ENCODE results near the gene CLMN.

Gene CLMN

GRCh38 chr14:95319312-95320077 is at the start of gene CLMN:
Gene CLMN (minus strand): TSS chr14:95319908. CDS start chr14:95319792, 116 bp downstream.
- Mint-ChIP-seq H3K27ac (no peak within 1 kb of the TSS), H3K4me1 (ENCODE audit: low read depth) (peaks cover 15% of the 10 kb centered on the region), H3K27me3 (peaks cover 68% of the 10 kb centered on the region), H3K36me3 (ENCODE audit: low read depth) (no peaks in the 10 kb centered on the region), H3K4me3 (peak within 1 kb of the TSS; percentile 68), H3K9me3 (no peaks in the 10 kb centered on the region)
- DNase-seq = peak; percentile 60

- Mint-ChIP-seq H3K36me3 (ENCODE audit: low read depth) (no peaks in the 10 kb centered on the region), H3K4me3 (no peak overlapping the region), H3K27ac (no peak overlapping the region), H3K9me3 (no peaks in the 10 kb centered on the region), H3K4me1 (ENCODE audit: low read depth) (peaks cover 3% of the 10 kb centered on the region), H3K27me3 (peaks cover 76% of the 10 kb centered on the region)
- DNase-seq = no peak
Measured at GRCh38 chr14:95365401-95365800, 45.7 kb upstream of the CLMN start.

- H3K27ac Mint-ChIP-seq = no peak overlapping the region
- H3K4me3 Mint-ChIP-seq = no peak overlapping the region
- peaks cover 78% of the 10 kb centered on the region for H3K27me3 Mint-ChIP-seq
- no peak for DNase-seq
- H3K36me3 Mint-ChIP-seq (ENCODE audit: low read depth) = no peaks in the 10 kb centered on the region
- H3K9me3 Mint-ChIP-seq = no peaks in the 10 kb centered on the region
- H3K4me1 Mint-ChIP-seq (ENCODE audit: low read depth) = peaks cover 3% of the 10 kb centered on the region
Measured at GRCh38 chr14:95364481-95365209, 44.9 kb upstream of the CLMN start.

- H3K27me3 Mint-ChIP-seq = peaks cover 75% of the 10 kb centered on the region
- no peaks in the 10 kb centered on the region for H3K36me3 Mint-ChIP-seq (ENCODE audit: low read depth)
- no peak overlapping the region for H3K4me3 Mint-ChIP-seq
- peaks cover 3% of the 10 kb centered on the region for H3K4me1 Mint-ChIP-seq (ENCODE audit: low read depth)
- H3K27ac Mint-ChIP-seq = no peak overlapping the region
- no peaks in the 10 kb centered on the region for H3K9me3 Mint-ChIP-seq
- DNase-seq = no peak
Measured at GRCh38 chr14:95363468-95363954, 43.8 kb upstream of the CLMN start.

DNA sequence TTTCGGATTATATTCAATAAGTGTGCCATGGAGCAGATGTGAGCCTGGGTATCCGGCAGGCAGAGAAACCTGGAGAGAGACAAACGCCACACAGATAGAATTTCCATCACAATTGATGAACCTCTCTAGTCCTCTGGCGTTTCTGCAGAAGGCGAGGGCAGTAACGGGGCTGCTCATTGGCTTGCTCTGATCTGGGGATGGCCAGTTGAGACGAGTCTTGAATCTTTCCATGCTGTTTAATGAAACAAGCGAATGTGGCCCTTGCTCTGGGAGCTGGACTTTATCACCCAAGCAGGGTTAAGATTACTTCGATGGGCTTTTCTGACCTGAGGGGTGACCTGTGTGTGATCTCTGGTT is 42.4 kb upstream of the CLMN start:
- no peak overlapping the region for H3K27ac Mint-ChIP-seq
- H3K36me3 Mint-ChIP-seq (ENCODE audit: low read depth) = no peaks in the 10 kb centered on the region
- H3K27me3 Mint-ChIP-seq = peaks cover 70% of the 10 kb centered on the region
- peaks cover 3% of the 10 kb centered on the region for H3K4me1 Mint-ChIP-seq (ENCODE audit: low read depth)
- no peaks in the 10 kb centered on the region for H3K9me3 Mint-ChIP-seq
- DNase-seq = no peak
- H3K4me3 Mint-ChIP-seq = no peak overlapping the region

DNA sequence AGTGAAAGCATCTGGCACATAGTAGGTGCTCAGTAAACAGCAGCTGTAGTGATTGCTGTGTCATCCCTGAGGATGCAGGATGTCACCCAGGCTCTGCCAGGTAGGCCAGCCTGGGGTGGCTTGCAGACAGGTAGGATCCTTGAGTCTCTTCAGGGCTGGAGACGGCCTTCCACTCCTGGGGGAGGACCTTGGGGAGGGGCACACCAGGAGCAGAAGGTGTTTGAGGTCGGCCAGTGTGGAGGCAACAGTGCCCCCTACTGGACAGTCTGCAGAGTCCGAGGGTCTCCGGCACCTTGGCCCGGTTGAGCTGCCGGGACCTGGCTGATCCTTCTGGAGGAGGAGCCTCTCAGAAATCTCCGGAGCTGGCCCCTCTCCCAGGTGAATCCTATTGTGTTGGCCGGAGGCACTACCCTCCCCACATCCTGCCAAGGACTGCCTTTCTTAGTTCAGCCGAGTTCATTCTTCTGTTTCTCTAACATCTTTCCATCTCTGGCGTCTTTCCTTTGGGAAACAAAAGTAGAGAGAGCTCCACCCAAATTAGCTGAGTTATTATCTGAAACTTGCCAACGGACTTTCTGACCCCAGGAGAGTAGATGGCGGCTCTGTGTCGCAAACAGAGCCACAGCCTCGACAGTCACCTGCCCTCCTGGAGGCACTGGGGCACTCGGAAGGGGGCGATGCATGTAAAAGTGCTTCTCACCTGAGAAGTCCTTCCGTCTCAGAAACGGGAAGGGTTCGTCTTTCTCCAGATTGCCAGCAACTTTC is 41.8 kb upstream of the CLMN start:
- Mint-ChIP-seq H3K4me1 (ENCODE audit: low read depth) (peaks cover 3% of the 10 kb centered on the region), H3K27ac (no peak overlapping the region), H3K27me3 (peaks cover 70% of the 10 kb centered on the region), H3K9me3 (no peaks in the 10 kb centered on the region), H3K36me3 (ENCODE audit: low read depth) (no peaks in the 10 kb centered on the region), H3K4me3 (no peak overlapping the region)
- peak; percentile 56 for DNase-seq

GRCh38 chr14:95360828-95361227 is 41.1 kb upstream of the CLMN start:
- H3K4me1 Mint-ChIP-seq (ENCODE audit: low read depth) = peaks cover 3% of the 10 kb centered on the region
- no peaks in the 10 kb centered on the region for H3K9me3 Mint-ChIP-seq
- no peak overlapping the region for H3K27ac Mint-ChIP-seq
- no peak overlapping the region for H3K4me3 Mint-ChIP-seq
- no peaks in the 10 kb centered on the region for H3K36me3 Mint-ChIP-seq (ENCODE audit: low read depth)
- no peak for DNase-seq
- H3K27me3 Mint-ChIP-seq = peaks cover 65% of the 10 kb centered on the region

DNA sequence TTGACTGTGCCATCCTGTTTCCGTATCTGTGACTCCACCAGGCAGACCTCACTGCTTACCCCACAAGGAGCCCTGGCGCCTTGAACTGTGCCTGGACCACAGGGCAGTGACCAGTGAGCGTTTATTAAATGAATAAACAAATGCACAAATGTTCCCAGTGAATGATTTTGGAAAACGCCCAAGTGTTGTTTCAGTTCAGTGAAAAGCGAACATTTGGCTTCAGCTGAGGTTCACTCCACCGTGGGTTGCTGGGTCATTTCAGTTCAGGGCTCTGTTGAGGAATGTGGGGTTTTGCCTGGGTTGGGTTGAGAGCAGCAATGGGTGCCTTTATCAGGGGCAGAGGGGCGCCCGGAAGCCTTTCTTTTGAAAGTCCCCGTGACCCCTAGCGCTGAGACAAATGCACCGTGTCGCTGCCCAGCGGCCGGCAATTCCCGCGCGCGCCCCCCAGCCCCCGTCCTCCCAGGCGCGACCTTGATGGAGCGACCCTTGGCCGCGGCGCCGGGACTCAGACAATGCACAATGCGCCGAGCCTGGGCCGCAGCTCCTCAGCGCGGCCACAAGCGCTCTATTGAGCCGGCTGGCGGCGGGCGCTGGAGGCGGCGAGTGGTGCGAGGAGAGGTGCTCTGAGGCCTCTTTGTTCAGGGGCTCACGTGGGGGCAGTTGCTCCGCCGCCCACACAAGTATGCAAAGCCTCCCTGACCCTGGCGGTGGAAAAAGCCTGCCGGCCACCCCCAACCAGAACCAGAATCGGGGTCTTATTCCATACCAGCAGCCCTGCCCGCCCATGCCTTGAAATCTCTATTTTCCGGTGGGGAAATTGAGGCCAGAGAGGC is 40.5 kb upstream of the CLMN start:
- H3K4me1 Mint-ChIP-seq (ENCODE audit: low read depth) = peaks cover 3% of the 10 kb centered on the region
- DNase-seq = no peak
- no peaks in the 10 kb centered on the region for H3K9me3 Mint-ChIP-seq
- peaks cover 59% of the 10 kb centered on the region for H3K27me3 Mint-ChIP-seq
- H3K27ac Mint-ChIP-seq = no peak overlapping the region
- no peaks in the 10 kb centered on the region for H3K36me3 Mint-ChIP-seq (ENCODE audit: low read depth)
- H3K4me3 Mint-ChIP-seq = no peak overlapping the region

GRCh38 chr14:95356245-95356869 is 36.6 kb upstream of the CLMN start:
- Mint-ChIP-seq H3K27ac (no peak overlapping the region), H3K4me1 (ENCODE audit: low read depth) (no peaks in the 10 kb centered on the region), H3K4me3 (no peak overlapping the region), H3K36me3 (ENCODE audit: low read depth) (no peaks in the 10 kb centered on the region), H3K9me3 (peaks cover 7% of the 10 kb centered on the region), H3K27me3 (peaks cover 36% of the 10 kb centered on the region)
- DNase-seq = no peak

DNA sequence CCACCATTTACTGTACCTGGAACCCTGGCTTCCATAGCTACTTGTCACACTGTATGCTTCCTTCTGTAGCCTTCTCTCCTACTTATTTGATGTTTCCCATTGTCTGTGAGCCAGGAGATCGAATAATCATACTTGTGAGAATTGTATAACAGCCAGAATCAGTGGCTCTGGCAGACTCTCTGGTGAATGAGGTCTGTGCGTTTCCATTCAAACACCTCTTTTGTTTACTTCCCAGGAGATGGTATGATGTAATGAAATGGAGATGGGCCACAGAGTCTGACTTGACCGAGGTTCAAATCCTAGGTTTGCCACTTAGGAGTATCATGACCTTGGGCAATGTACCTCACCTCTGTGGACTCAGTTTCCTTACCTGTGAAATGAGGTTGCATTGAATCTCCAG is 35.7 kb upstream of the CLMN start:
- Mint-ChIP-seq H3K27ac (no peak overlapping the region), H3K9me3 (peaks cover 7% of the 10 kb centered on the region), H3K4me3 (no peak overlapping the region), H3K36me3 (ENCODE audit: low read depth) (no peaks in the 10 kb centered on the region), H3K27me3 (peaks cover 29% of the 10 kb centered on the region), H3K4me1 (ENCODE audit: low read depth) (no peaks in the 10 kb centered on the region)
- no peak for DNase-seq

GRCh38 chr14:95354834-95355233 is 35.1 kb upstream of the CLMN start:
- DNase-seq = no peak
- Mint-ChIP-seq H3K27ac (no peak overlapping the region), H3K4me3 (no peak overlapping the region), H3K9me3 (peaks cover 7% of the 10 kb centered on the region), H3K4me1 (ENCODE audit: low read depth) (no peaks in the 10 kb centered on the region), H3K27me3 (peaks cover 24% of the 10 kb centered on the region), H3K36me3 (ENCODE audit: low read depth) (no peaks in the 10 kb centered on the region)

DNA sequence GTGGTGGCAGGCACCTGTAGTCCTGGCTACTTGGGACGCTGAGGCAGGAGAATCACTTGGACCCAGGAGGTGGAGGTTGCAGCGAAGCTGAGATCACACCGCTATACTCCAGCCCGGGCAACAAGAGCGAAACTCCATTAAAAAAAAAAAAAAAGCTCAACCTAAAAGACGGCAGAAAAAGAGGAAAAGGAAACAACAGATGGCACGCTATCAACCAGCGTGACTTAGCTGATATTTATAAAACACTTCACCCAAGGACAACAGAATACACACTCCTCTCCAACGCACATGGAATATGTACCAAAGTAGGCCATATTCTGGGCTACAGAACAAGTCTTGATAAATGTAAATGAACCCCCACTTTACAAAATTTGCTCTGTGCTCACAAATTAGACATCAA is 34.0 kb upstream of the CLMN start:
- Mint-ChIP-seq H3K27me3 (peaks cover 24% of the 10 kb centered on the region), H3K27ac (no peak overlapping the region), H3K9me3 (peaks cover 7% of the 10 kb centered on the region), H3K36me3 (ENCODE audit: low read depth) (no peaks in the 10 kb centered on the region), H3K4me3 (no peak overlapping the region), H3K4me1 (ENCODE audit: low read depth) (no peaks in the 10 kb centered on the region)
- DNase-seq = no peak

DNA sequence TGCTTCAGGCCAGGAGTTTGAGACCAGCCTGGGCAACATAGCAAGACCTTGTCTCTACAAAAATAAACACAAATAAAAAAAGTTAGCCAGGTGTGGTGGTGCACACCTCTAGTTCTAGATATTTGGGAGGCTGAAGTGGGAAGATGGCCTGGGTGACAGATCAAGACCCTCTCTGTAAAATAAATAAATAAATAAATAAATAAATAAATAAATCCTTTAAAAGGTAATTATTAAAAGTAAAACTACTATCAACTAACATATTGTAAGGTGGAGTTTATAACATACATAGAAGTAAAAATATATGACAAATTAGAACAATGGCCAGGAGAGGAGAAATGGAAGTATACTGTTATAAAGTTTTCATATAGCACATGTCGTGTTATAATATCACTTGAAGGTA is 33.3 kb upstream of the CLMN start:
- DNase-seq = no peak
- no peaks in the 10 kb centered on the region for H3K36me3 Mint-ChIP-seq (ENCODE audit: low read depth)
- H3K4me3 Mint-ChIP-seq = no peak overlapping the region
- no peak overlapping the region for H3K27ac Mint-ChIP-seq
- peaks cover 29% of the 10 kb centered on the region for H3K27me3 Mint-ChIP-seq
- no peaks in the 10 kb centered on the region for H3K4me1 Mint-ChIP-seq (ENCODE audit: low read depth)
- H3K9me3 Mint-ChIP-seq = peaks cover 7% of the 10 kb centered on the region

DNA sequence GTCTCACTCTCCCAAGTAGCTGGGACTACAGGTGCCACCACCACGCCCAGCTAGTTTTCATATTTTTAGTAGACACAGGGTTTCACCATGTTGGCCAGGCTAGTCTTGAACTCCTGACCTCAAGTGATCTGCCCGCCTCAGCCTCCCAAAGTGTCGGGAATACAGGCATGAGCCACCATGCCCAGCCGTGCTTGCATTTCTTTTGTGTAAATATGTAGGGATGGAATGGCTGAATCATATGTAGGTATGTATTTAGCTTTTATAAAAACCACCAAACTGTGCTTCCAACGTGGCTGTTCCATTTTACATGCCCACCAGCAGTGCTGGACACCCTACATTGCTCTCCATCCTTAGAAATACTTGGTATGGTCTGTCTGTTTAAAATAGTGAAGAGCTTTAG is 32.8 kb upstream of the CLMN start:
- DNase-seq = no peak
- H3K27me3 Mint-ChIP-seq = peaks cover 33% of the 10 kb centered on the region
- no peaks in the 10 kb centered on the region for H3K36me3 Mint-ChIP-seq (ENCODE audit: low read depth)
- no peak overlapping the region for H3K27ac Mint-ChIP-seq
- peaks cover 7% of the 10 kb centered on the region for H3K9me3 Mint-ChIP-seq
- no peak overlapping the region for H3K4me3 Mint-ChIP-seq
- H3K4me1 Mint-ChIP-seq (ENCODE audit: low read depth) = no peaks in the 10 kb centered on the region

Measured in activated T-cell treated with anti-CD3 and anti-CD28 coated beads, Interleukin-2, amount 50 U/mL, for 24 hours (primary cell).